Measurements from ENCODE around the gene RENBP.

RENBP gene

DNA sequence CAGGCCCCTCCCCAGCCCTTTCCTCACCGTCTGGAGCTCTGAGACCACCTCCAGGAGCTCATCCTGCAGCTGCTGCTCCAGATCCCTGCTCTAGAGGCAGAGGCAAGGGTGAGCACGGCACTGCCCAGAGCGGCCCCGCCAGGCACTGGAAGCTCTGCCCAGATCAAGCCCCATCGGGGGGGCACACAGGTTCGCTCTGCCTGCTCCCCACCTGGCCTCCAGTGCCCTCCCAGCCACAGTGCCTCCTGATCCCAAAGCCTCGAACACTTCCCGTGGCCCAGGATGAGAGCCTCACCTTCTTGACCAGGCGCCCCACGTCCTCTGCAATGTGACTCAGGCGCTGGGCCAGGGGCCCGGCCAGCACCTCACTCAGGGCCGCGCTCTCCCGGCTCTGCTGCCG is 23.4 kb downstream of the RENBP start:
- Histone ChIP-seq H3K9me3 (no peaks in the 10 kb centered on the region), H3K36me3 (no peaks in the 10 kb centered on the region), H3K4me1 (peaks cover 30% of the 10 kb centered on the region), H3K27me3 (no peaks in the 10 kb centered on the region), H3K4me3 (ENCODE audit: low read depth, low read length) (peak overlapping the region; percentile 45)
- TF ChIP-seq, protein P1, sequence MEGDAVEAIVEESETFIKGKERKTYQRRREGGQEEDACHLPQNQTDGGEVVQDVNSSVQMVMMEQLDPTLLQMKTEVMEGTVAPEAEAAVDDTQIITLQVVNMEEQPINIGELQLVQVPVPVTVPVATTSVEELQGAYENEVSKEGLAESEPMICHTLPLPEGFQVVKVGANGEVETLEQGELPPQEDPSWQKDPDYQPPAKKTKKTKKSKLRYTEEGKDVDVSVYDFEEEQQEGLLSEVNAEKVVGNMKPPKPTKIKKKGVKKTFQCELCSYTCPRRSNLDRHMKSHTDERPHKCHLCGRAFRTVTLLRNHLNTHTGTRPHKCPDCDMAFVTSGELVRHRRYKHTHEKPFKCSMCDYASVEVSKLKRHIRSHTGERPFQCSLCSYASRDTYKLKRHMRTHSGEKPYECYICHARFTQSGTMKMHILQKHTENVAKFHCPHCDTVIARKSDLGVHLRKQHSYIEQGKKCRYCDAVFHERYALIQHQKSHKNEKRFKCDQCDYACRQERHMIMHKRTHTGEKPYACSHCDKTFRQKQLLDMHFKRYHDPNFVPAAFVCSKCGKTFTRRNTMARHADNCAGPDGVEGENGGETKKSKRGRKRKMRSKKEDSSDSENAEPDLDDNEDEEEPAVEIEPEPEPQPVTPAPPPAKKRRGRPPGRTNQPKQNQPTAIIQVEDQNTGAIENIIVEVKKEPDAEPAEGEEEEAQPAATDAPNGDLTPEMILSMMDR (IDR thresholded peaks at IDR 0.05; ENCODE audit: low read depth, low read length): no peak
- no peak for DNase-seq

DNA sequence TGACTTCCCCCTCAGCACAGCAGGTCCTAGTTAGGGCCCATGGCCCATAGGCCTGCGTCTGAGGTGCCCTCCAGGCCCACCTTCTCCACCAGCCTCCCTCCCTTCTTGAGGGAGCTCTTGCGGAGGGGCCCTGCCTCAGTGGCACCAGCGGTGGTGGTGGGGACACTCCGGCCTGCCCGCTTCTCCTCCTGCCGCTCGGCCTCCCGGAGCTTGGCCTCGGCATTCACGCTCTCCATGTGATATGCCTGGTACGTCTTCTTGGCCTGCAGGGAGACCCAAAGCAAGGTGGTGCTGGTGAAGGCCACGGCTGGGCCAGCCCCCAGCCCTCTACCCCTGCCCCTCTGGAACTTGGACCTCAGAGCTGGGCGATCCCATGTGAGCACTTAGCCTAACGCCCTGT is 23.9 kb downstream of the RENBP start:
- Histone ChIP-seq H3K4me3 (ENCODE audit: low read depth, low read length) (no peak overlapping the region), H3K9me3 (no peaks in the 10 kb centered on the region), H3K4me1 (peaks cover 30% of the 10 kb centered on the region), H3K36me3 (no peaks in the 10 kb centered on the region), H3K27me3 (no peaks in the 10 kb centered on the region)
- DNase-seq: no peak
- TF ChIP-seq, protein P1 (IDR thresholded peaks at IDR 0.05; ENCODE audit: low read depth, low read length): no peak

DNA sequence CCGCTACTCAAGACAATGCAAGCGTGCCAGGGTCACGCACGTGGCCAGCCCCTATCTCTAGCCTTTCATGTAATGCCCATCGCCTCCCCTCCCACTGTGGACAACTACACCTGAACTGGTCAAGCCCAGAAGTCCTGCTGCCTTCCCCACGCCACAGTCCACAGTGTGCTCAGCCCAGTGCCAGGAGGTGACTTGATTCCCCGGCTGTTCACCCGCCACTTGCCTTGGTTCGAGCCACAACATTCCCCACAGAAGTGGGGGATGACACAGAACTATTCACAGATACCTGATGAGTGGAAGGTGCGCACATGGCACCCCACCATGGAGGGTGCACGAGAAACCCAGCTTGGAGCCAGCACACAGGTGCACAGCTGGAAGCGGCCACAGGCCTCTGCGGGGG is 25.2 kb downstream of the RENBP start:
- H3K4me3 ChIP-seq (ENCODE audit: low read depth, low read length): no peak overlapping the region
- H3K36me3 ChIP-seq: no peaks in the 10 kb centered on the region
- H3K4me1 ChIP-seq: peaks cover 26% of the 10 kb centered on the region
- H3K9me3 ChIP-seq: no peaks in the 10 kb centered on the region
- H3K27me3 ChIP-seq: no peaks in the 10 kb centered on the region
- DNase-seq: no peak
- TF ChIP-seq, protein P1 (IDR thresholded peaks at IDR 0.05; ENCODE audit: low read depth, low read length): no peak

DNA sequence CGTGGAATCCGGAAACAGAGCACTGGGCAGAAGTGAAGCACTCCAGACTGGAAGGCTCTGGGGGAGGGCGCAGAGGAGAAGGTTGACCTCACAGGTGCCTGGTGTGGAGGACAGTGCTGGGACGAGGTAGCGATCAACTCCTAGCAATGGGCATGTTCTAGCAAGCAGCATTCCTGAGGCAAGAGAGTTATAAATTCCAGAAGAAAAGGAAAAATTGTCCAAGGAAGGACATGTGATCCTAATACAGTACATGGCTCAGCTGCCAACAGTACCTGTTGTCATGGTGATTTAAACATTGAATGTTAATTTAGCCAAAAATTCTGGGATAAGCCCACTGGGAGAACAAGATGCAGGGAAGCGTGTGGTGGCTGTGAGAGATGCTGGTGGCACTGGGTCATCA is 26.6 kb downstream of the RENBP start:
- DNase-seq: no peak
- no peaks in the 10 kb centered on the region for H3K27me3 ChIP-seq
- no peak overlapping the region for H3K4me3 ChIP-seq (ENCODE audit: low read depth, low read length)
- TF ChIP-seq, protein P1 (IDR thresholded peaks at IDR 0.05; ENCODE audit: low read depth, low read length): no peak
- H3K36me3 ChIP-seq: no peaks in the 10 kb centered on the region
- H3K9me3 ChIP-seq: no peaks in the 10 kb centered on the region
- H3K4me1 ChIP-seq: peaks cover 16% of the 10 kb centered on the region

DNA sequence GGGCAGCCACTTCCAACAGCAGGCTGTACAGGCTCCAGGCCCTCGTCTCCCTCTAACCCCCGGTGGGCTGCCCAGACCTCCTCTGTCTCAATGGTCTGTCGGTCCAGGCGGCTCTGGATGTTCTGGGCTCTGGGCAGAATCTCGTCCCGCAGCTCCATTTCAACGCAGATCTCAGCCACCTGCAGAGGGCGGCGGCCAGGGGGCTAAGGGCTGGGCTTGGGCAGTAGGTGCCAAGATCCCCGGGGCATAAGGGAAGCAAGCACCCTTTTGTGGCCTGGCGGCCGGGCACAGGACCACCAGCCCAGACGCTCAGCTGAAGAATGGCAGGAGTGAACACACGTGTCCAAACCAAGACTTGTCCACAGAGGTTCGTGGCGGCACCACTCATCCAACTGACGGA is 30.7 kb downstream of the RENBP start:
- Histone ChIP-seq H3K4me1 (peaks cover 6% of the 10 kb centered on the region), H3K4me3 (ENCODE audit: low read depth, low read length) (no peak overlapping the region), H3K36me3 (no peaks in the 10 kb centered on the region), H3K9me3 (no peaks in the 10 kb centered on the region), H3K27me3 (no peaks in the 10 kb centered on the region)
- DNase-seq: no peak
- TF ChIP-seq, protein P1 (IDR thresholded peaks at IDR 0.05; ENCODE audit: low read depth, low read length): no peak

DNA sequence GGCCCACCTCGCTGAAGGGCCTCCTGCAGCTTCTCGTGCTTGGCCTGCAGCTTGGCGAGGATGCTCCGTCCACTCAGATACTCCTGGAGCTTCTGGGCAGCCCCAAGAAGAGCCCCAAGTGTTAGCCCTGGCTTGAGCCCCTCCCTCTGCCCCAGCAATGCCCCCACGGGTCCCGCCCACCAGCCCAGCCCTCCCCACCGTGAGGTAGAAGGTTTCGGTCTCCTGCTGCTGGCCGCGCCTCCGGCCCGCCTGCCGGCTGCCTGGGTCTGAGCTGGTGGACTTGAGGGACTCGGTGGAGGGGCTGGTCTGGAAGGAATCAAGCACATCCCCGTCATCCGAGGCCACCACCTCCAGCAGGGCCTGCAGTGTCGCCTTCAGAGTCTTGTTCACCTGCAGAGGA is 31.2 kb downstream of the RENBP start:
- Histone ChIP-seq H3K9me3 (no peaks in the 10 kb centered on the region), H3K4me3 (ENCODE audit: low read depth, low read length) (no peak overlapping the region), H3K36me3 (no peaks in the 10 kb centered on the region), H3K4me1 (peaks cover 7% of the 10 kb centered on the region), H3K27me3 (no peaks in the 10 kb centered on the region)
- TF ChIP-seq, protein P1 (IDR thresholded peaks at IDR 0.05; ENCODE audit: low read depth, low read length): no peak
- no peak for DNase-seq
